ENCODE measurements around the gene NSUN7.

NSUN7 gene

GRCh38 chr4:40848940-40849339, 99.2 kb downstream of the NSUN7 start:
- no peak for DNase-seq (ENCODE audit: low spot score)

GRCh38 chr4:40850496-40850895, 100.7 kb downstream of the NSUN7 start:
- no peak for DNase-seq (ENCODE audit: low spot score)

DNA sequence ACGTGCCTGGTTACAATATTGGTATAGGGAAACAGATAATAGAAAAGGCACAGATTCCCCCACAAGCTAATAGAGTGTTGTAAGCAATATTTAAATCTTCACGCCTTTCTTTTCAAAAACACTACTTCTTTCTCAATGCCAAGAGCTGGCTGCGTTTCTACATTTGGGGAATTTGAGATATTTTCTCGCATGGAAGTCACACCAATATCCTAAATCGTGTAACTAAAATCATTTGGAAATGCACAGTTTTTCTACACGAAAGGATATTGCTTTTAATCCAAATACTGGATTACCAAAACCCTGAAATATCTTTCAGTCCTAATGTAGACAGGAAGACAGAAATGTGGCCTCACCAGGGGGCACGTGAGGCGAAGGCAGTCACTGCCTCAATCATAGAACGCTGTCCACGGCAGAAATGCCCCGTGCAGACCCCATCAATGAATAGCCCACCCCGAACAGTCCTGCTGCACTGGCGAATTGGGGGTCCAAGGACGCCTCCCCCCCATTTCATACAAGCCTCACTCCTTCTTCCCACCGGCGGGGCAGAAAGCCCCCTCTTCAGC, 106.6 kb downstream of the NSUN7 start:
- no peak for DNase-seq (ENCODE audit: low spot score)

- DNase-seq (ENCODE audit: low spot score) = peak; percentile 80
Measured at GRCh38 chr4:40856840-40857362, 107.1 kb downstream of the NSUN7 start.

GRCh38 chr4:40857956-40858355, 108.2 kb downstream of the NSUN7 start:
- no peak for DNase-seq (ENCODE audit: low spot score)

- no peak for DNase-seq (ENCODE audit: low spot score)
Measured at GRCh38 chr4:40858962-40859361, 109.2 kb downstream of the NSUN7 start.
